H9 (cell line): ENCODE data around the gene RAPGEF6. TPM values are rescaled to one million over a fixed set of nuclear protein-coding genes. Genes with fewer than 3 reads are reported as not detected.

ENCODE experiments used
- DNase-seq: peaks from one replicate; pipeline ENCODE4 v3.0.0-alpha.2; 2017
- H2AFZ ChIP-seq: one replicate; pipeline ENCODE4 v1.6.1; 2013; ENCODE audit warnings: mild to moderate bottlenecking, low read length, control low read depth, moderate library complexity
- H2AK5ac ChIP-seq: 2 replicates; pipeline ENCODE4 v1.6.1; 2013; ENCODE audit warnings: low read length, control low read depth, mixed read lengths; ENCODE audit not compliant: insufficient read length
- H2BK120ac ChIP-seq: one replicate; pipeline ENCODE4 v1.6.1; 2013; ENCODE audit warnings: low read depth, mild to moderate bottlenecking, low read length, control low read depth, inconsistent platforms; ENCODE audit not compliant: poor library complexity, severe bottlenecking
- H2BK12ac ChIP-seq: 2 replicates; pipeline ENCODE4 v1.6.1; 2013; ENCODE audit warnings: low read length, control low read depth, mixed read lengths, low read depth; ENCODE audit not compliant: insufficient read length
- H2BK15ac ChIP-seq: 2 replicates; pipeline ENCODE4 v1.6.1; 2013; ENCODE audit warnings: low read depth, low read length, control low read depth
- H2BK20ac ChIP-seq: one replicate; pipeline ENCODE4 v1.6.1; 2013; ENCODE audit warnings: low read depth, mild to moderate bottlenecking, low read length, control low read depth, inconsistent platforms; ENCODE audit not compliant: poor library complexity, severe bottlenecking
- H2BK5ac ChIP-seq: 2 replicates; pipeline ENCODE4 v1.6.1; 2013; ENCODE audit warnings: low read length, control low read depth, mixed read lengths; ENCODE audit not compliant: insufficient read length
- H3K14ac ChIP-seq: 2 replicates; pipeline ENCODE4 v1.6.1; 2013; ENCODE audit warnings: low read length, control low read depth; ENCODE audit not compliant: insufficient read depth
- H3K18ac ChIP-seq: 2 replicates; pipeline ENCODE4 v1.6.1; 2013; ENCODE audit warnings: low read depth, mild to moderate bottlenecking, mixed read lengths, low read length, control low read depth; ENCODE audit not compliant: insufficient read length
- H3K23ac ChIP-seq: 2 replicates; pipeline ENCODE4 v1.6.1; 2013; ENCODE audit warnings: low read length, control low read depth, mixed read lengths, low read depth; ENCODE audit not compliant: insufficient read length
- H3K23me2 ChIP-seq: 2 replicates; pipeline ENCODE4 v1.6.1; 2013; ENCODE audit warnings: low read depth, mild to moderate bottlenecking, mixed read lengths, low read length, control low read depth; ENCODE audit not compliant: insufficient read length, poor library complexity, severe bottlenecking
- H3K27ac ChIP-seq: 2 replicates; pipeline ENCODE4 v1.5.1; 2013; ENCODE audit warnings: low read length, control low read depth, mixed read lengths, low read depth; ENCODE audit not compliant: insufficient read length
- H3K27me3 ChIP-seq: 2 replicates; pipeline ENCODE4 v1.6.1; 2013; ENCODE audit warnings: low read length, control low read depth, inconsistent platforms; ENCODE audit not compliant: insufficient read depth
- H3K4ac ChIP-seq: 2 replicates; pipeline ENCODE4 v1.6.1; 2013; ENCODE audit warnings: low read depth, mild to moderate bottlenecking, control low read depth, inconsistent platforms, low read length, moderate library complexity
- H3K4me1 ChIP-seq: 2 replicates; pipeline ENCODE4 v1.6.1; 2013; ENCODE audit warnings: low read length, control low read depth, inconsistent platforms; ENCODE audit not compliant: insufficient read depth
- H3K4me2 ChIP-seq: 2 replicates; pipeline ENCODE4 v1.6.1; 2013; ENCODE audit warnings: low read length, control low read depth, mixed read lengths; ENCODE audit not compliant: insufficient read length, insufficient read depth
- H3K56ac ChIP-seq: 2 replicates; pipeline ENCODE4 v1.6.1; 2013; ENCODE audit warnings: low read depth, mild to moderate bottlenecking, mixed read lengths, low read length, control low read depth; ENCODE audit not compliant: insufficient read length
- H3K79me1 ChIP-seq: 2 replicates; pipeline ENCODE4 v1.6.1; 2013; ENCODE audit warnings: low read depth, mild to moderate bottlenecking, moderate library complexity, low read length, control low read depth, inconsistent platforms; ENCODE audit not compliant: insufficient read depth, poor library complexity, severe bottlenecking
- H3K79me2 ChIP-seq: 2 replicates; pipeline ENCODE4 v1.6.1; 2013; ENCODE audit warnings: low read length, control low read depth, inconsistent platforms; ENCODE audit not compliant: insufficient read depth
- H3K9ac ChIP-seq: 2 replicates; pipeline ENCODE4 v1.6.1; 2013; ENCODE audit warnings: low read length, control low read depth, mixed read lengths; ENCODE audit not compliant: insufficient read length; ENCODE audit errors: extremely low read depth
- H3K9me3 ChIP-seq: one replicate; pipeline ENCODE4 v1.6.1; 2013; ENCODE audit warnings: low read depth, low read length, inconsistent platforms; ENCODE audit not compliant: control insufficient read depth
- H3T11ph ChIP-seq: one replicate; pipeline ENCODE4 v1.6.1; 2013; ENCODE audit warnings: mild to moderate bottlenecking, low read length, control low read depth, inconsistent platforms
- H4K20me1 ChIP-seq: one replicate; pipeline ENCODE4 v1.6.1; 2013; ENCODE audit not compliant: control insufficient read depth, insufficient read length, insufficient read depth
- H4K5ac ChIP-seq: 2 replicates; pipeline ENCODE4 v1.6.1; 2013; ENCODE audit warnings: low read depth, mild to moderate bottlenecking, mixed read lengths, low read length, control low read depth; ENCODE audit not compliant: insufficient read length
- H4K8ac ChIP-seq: replicated peaks from 2 replicates; pipeline ENCODE4 v1.6.1; 2013; ENCODE audit warnings: low read length, control low read depth, mixed read lengths, low read depth; ENCODE audit not compliant: insufficient read length
- H4K91ac ChIP-seq: 2 replicates; pipeline ENCODE4 v1.6.1; 2013; ENCODE audit warnings: low read depth, mild to moderate bottlenecking, moderate library complexity, mixed read lengths, low read length, control low read depth; ENCODE audit not compliant: insufficient read length
- H3K27ac Mint-ChIP-seq, 3 experiments: 2 replicates in 2 of 3; 3 replicates in 1 of 3; pipeline ENCODE4 v1.8.0; 2020 to 2021; ENCODE audit warnings: mixed read lengths in 3 of 3, mild to moderate bottlenecking in 1 of 3, moderate library complexity in 1 of 3
- H3K27me3 Mint-ChIP-seq: 2 replicates; pipeline ENCODE4 v1.8.0; 2021; ENCODE audit warnings: low read depth, mild to moderate bottlenecking, moderate library complexity, mixed read lengths
- H3K36me3 Mint-ChIP-seq, 3 experiments: 2 replicates in 2 of 3; 3 replicates in 1 of 3; pipeline ENCODE4 v1.8.0; 2020 to 2021; ENCODE audit warnings: low read depth in 3 of 3, mixed read lengths in 3 of 3; ENCODE audit not compliant: insufficient read depth in 1 of 3
- H3K4me1 Mint-ChIP-seq, 2 experiments: 2 replicates each; pipeline ENCODE4 v1.8.0; 2020; ENCODE audit warnings: mixed read lengths in 2 of 2
- H3K4me3 Mint-ChIP-seq, 2 experiments: 2 replicates in 1 of 2; 3 replicates in 1 of 2; pipeline ENCODE4 v1.8.0; 2020 to 2021; ENCODE audit warnings: mild to moderate bottlenecking in 2 of 2, mixed read lengths in 2 of 2, moderate library complexity in 1 of 2
- H3K9me3 Mint-ChIP-seq, 2 experiments: 2 replicates in 1 of 2; 3 replicates in 1 of 2; pipeline ENCODE4 v1.8.0; 2020; ENCODE audit warnings: mild to moderate bottlenecking in 2 of 2, mixed read lengths in 2 of 2, moderate library complexity in 1 of 2
- CTCF ChIP-seq: fragments of 200-600 bp; sonication (generic); conservative IDR thresholded peaks from 3 replicates; pipeline ENCODE4 v1.8.0; 2021; ENCODE audit warnings: antibody characterized with exemption, mild to moderate bottlenecking
- WGBS: extraction: QIAGEN DNeasy Blood & Tissue Kit; methylation state at CpG from one replicate; pipeline ENCODE4 v1.1.7; 2013; ENCODE audit warnings: missing lambda C conversion rate, low lambda C conversion rate, mixed read lengths; ENCODE audit not compliant: insufficient read length; ENCODE audit errors: extremely low coverage; 5-methylcytosine and 5-hydroxymethylcytosine counted together
- total RNA-seq: library from RNA; stranded (reverse); gene quantifications from 2 replicates; pipeline ENCODE4 v1.2.1, GENCODE V29; 2021

Gene RAPGEF6
- total RNA-seq, 1 experiment from 2014 or later: 19.7 TPM

- Histone ChIP-seq H2AFZ (no peak overlapping the region), H2BK15ac (no peak overlapping the region)
- no peak for TF ChIP-seq CTCF
Measured at GRCh38 chr5:131619102-131619501, 15.9 kb downstream of the RAPGEF6 start.

More at GRCh38 chr5:131619102-131619501, 15.9 kb downstream of the RAPGEF6 start:
- Histone ChIP-seq H4K8ac (no peak overlapping the region), H3K56ac (no peak overlapping the region), H3K23ac (no peak overlapping the region), H2AK5ac (no peak overlapping the region), H3K27me3 (no peaks in the 10 kb centered on the region), H3K14ac (no peak overlapping the region), H3K79me1 (peaks cover 5% of the 10 kb centered on the region), H3K79me2 (peaks cover 9% of the 10 kb centered on the region; the same call in 1 of the 2 replicates), H3K9ac (no peak overlapping the region), H2BK5ac (no peak overlapping the region), H3K4me2 (no peak overlapping the region), H3K23me2 (no peaks in the 10 kb centered on the region), H3K4me1 (no peaks in the 10 kb centered on the region; the same call in 1 of the 2 replicates), H3K18ac (no peak overlapping the region), H2BK120ac (no peak overlapping the region), H2BK12ac (no peak overlapping the region), H4K91ac (no peak overlapping the region), H4K5ac (no peak overlapping the region), H3T11ph (no peak overlapping the region), H3K4ac (no peak overlapping the region), H2BK20ac (no peak overlapping the region), H3K9me3 (no peaks in the 10 kb centered on the region), H4K20me1 (no peaks in the 10 kb centered on the region), H3K27ac (no peak overlapping the region)
- Mint-ChIP-seq H3K4me3 (no peak overlapping the region), H3K36me3 (no peaks in the 10 kb centered on the region; a peak in 1 of 7 replicates), H3K27ac (peak overlapping the region in 1 of 3 experiments; percentile 21; a peak in 1 of 7 replicates), H3K4me1 (peaks cover 13 to 14% of the 10 kb centered on the region in 2 experiments), H3K9me3 (no peaks in the 10 kb centered on the region), H3K27me3 (no peaks in the 10 kb centered on the region)
- no CpG with 5 or more reads among the region's 8 CpGs for WGBS
- no peak for DNase-seq
